ENCODE results near the gene LAMA5. TPM values are rescaled to one million over a fixed set of nuclear protein-coding genes. Genes with fewer than 3 reads are reported as not detected.

LAMA5 gene
- polyA plus RNA-seq, 3 donors, result 0.05 TPM; not detected in 2

DNA sequence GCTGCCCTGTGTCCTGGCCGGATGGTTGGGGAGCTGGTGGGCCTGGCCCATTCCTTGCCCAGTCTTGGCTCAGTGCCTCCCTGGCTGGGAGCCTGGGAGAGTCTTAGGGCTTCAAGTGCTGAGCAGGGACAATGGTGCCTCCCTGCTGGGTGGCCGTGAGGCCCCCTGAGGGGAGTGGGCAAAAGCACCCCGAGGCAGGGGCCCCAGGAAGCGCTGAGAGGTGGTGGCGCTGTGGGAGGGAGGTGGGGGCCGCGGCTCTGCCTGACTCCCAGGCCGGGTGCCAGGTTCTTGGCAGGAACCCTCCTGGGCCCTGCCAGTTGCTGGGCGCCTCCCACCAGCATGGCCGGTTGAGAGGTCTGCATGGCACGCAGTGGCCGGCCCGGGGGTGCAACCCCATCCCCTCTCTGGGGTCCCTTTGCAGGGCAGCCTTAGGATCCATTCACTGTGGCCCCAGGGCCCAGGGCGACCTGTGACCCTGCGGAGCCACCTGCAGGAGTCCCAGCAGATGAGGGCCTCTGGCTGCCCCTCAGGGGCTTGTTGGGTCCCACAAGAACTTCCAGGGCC, 10.6 kb upstream of the LAMA5 start:
- H3K27ac Mint-ChIP-seq, result no peak overlapping the region
- no peak overlapping the region for H3K4me2 ChIP-seq (replicated peaks; ENCODE audit: extremely low read depth, low read length, poor library complexity, severe bottlenecking)
- no peak overlapping the region for H3K9ac ChIP-seq (ENCODE audit: insufficient read depth, low read length, poor library complexity, severe bottlenecking)
- no peaks in the 10 kb centered on the region for H3K27me3 ChIP-seq (ENCODE audit: control insufficient read depth in 2 of 2, insufficient read depth in 2 of 2, low read length in 2 of 2)
- WGBS (ENCODE audit: insufficient coverage), result 87% methylated on average over 15 of the region's 15 CpGs
- no peak for DNase-seq
- H3K36me3 ChIP-seq (replicated peaks in 1 of 2; ENCODE audit: control insufficient read depth in 1 of 2, insufficient read depth in 2 of 2, low read length in 2 of 2), result peaks cover 0 to 7% of the 10 kb centered on the region in 2 donors
- H3K9me3 ChIP-seq (replicated peaks in 1 of 2; ENCODE audit: control insufficient read depth in 1 of 2, insufficient read depth in 1 of 2, low read length in 2 of 2), result no peaks in the 10 kb centered on the region
- peaks cover 2 to 14% (median 5%) of the 10 kb centered on the region in 3 donors for H3K27me3 Mint-ChIP-seq (ENCODE audit: low read depth in 3 of 3)
- TF ChIP-seq, protein P1, sequence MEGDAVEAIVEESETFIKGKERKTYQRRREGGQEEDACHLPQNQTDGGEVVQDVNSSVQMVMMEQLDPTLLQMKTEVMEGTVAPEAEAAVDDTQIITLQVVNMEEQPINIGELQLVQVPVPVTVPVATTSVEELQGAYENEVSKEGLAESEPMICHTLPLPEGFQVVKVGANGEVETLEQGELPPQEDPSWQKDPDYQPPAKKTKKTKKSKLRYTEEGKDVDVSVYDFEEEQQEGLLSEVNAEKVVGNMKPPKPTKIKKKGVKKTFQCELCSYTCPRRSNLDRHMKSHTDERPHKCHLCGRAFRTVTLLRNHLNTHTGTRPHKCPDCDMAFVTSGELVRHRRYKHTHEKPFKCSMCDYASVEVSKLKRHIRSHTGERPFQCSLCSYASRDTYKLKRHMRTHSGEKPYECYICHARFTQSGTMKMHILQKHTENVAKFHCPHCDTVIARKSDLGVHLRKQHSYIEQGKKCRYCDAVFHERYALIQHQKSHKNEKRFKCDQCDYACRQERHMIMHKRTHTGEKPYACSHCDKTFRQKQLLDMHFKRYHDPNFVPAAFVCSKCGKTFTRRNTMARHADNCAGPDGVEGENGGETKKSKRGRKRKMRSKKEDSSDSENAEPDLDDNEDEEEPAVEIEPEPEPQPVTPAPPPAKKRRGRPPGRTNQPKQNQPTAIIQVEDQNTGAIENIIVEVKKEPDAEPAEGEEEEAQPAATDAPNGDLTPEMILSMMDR (IDR thresholded peaks at IDR 0.05), result no peak
- intact Hi-C loops (cut with micrococcal nuclease), result no loop called here
- no peaks in the 10 kb centered on the region for H3K4me1 ChIP-seq (ENCODE audit: control insufficient read depth in 1 of 2, insufficient read depth in 2 of 2, low read length in 2 of 2)
- no peak overlapping the region for H3K4me3 Mint-ChIP-seq
- H3K27ac ChIP-seq (ENCODE audit: low read depth in 1 of 2, low read length in 2 of 2), result no peak overlapping the region
- H3K36me3 Mint-ChIP-seq, result peaks cover 5 to 6% of the 10 kb centered on the region in 2 donors
- peaks cover 0 to 6% (median 3%) of the 10 kb centered on the region in 7 donors for H3K9me3 Mint-ChIP-seq
- H3K79me2 ChIP-seq (ENCODE audit: insufficient read depth, low read length), result no peaks in the 10 kb centered on the region
- no peaks in the 10 kb centered on the region for H4K20me1 ChIP-seq (ENCODE audit: insufficient read depth, low read length)
- H2AFZ ChIP-seq (ENCODE audit: insufficient read depth, low read depth, low read length, poor library complexity, severe bottlenecking), result no peak overlapping the region
- no peak overlapping the region for H3K4me3 ChIP-seq (replicated peaks in 1 of 3; ENCODE audit: low read depth in 2 of 3, low read length in 3 of 3)
- peaks cover 2% of the 10 kb centered on the region for H3K4me1 Mint-ChIP-seq

DNA sequence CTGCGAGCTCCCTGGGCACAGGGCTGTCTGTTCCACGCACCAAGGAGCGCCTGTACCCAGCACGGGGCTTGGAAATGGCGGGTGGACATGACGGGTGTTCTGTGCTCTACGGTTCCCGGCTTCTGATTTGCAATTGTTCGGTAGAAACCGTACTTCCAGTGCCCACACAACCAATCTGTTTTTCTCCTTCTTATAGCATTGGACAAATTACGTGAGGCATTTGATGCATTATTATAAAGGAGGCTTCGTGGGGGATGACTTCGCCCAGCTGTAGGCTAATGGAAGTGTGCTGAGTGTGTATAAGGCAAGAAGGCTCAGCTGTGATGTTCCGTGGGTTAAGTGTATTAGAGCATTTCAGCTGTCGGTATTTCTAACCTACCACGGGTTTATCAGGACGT, 10.0 kb upstream of the LAMA5 start:
- Mint-ChIP-seq H3K27me3 (ENCODE audit: low read depth in 3 of 3) (peaks cover 2 to 14% (median 5%) of the 10 kb centered on the region in 3 donors), H3K36me3 (peaks cover 4 to 5% of the 10 kb centered on the region in 2 donors), H3K9me3 (peaks cover 0 to 6% (median 3%) of the 10 kb centered on the region in 7 donors), H3K4me3 (no peak overlapping the region), H3K27ac (no peak overlapping the region), H3K4me1 (no peaks in the 10 kb centered on the region)
- no peak overlapping the region for H2AFZ ChIP-seq (ENCODE audit: insufficient read depth, low read depth, low read length, poor library complexity, severe bottlenecking)
- no peak overlapping the region for H3K4me3 ChIP-seq (replicated peaks in 1 of 3; ENCODE audit: low read depth in 2 of 3, low read length in 3 of 3)
- H3K79me2 ChIP-seq (ENCODE audit: insufficient read depth, low read length), result no peaks in the 10 kb centered on the region
- 88% methylated on average over 8 of the region's 17 CpGs for WGBS (ENCODE audit: insufficient coverage)
- intact Hi-C loops (cut with micrococcal nuclease), result no loop called here
- peaks cover 0 to 5% of the 10 kb centered on the region in 2 donors for H3K36me3 ChIP-seq (replicated peaks in 1 of 2; ENCODE audit: control insufficient read depth in 1 of 2, insufficient read depth in 2 of 2, low read length in 2 of 2)
- no peak for DNase-seq
- H3K27me3 ChIP-seq (ENCODE audit: control insufficient read depth in 2 of 2, insufficient read depth in 2 of 2, low read length in 2 of 2), result no peaks in the 10 kb centered on the region
- H3K9ac ChIP-seq (ENCODE audit: insufficient read depth, low read length, poor library complexity, severe bottlenecking), result no peak overlapping the region
- no peaks in the 10 kb centered on the region for H4K20me1 ChIP-seq (ENCODE audit: insufficient read depth, low read length)
- no peaks in the 10 kb centered on the region for H3K4me1 ChIP-seq (ENCODE audit: control insufficient read depth in 1 of 2, insufficient read depth in 2 of 2, low read length in 2 of 2)
- TF ChIP-seq, protein P1 (IDR thresholded peaks at IDR 0.05), result no peak
- H3K27ac ChIP-seq (ENCODE audit: low read depth in 1 of 2, low read length in 2 of 2), result no peak overlapping the region
- H3K9me3 ChIP-seq (replicated peaks in 1 of 2; ENCODE audit: control insufficient read depth in 1 of 2, insufficient read depth in 1 of 2, low read length in 2 of 2), result no peaks in the 10 kb centered on the region
- H3K4me2 ChIP-seq (replicated peaks; ENCODE audit: extremely low read depth, low read length, poor library complexity, severe bottlenecking), result no peak overlapping the region
